IPS DF 4.7 (cell line): ENCODE data around the gene CDHR2.

ENCODE experiments used
- DNase-seq: peaks from one replicate; pipeline ENCODE4 v3.0.0-alpha.2; 2013; ENCODE audit warnings: low spot score; ENCODE audit errors: extremely low read depth

CDHR2 gene, protein sequence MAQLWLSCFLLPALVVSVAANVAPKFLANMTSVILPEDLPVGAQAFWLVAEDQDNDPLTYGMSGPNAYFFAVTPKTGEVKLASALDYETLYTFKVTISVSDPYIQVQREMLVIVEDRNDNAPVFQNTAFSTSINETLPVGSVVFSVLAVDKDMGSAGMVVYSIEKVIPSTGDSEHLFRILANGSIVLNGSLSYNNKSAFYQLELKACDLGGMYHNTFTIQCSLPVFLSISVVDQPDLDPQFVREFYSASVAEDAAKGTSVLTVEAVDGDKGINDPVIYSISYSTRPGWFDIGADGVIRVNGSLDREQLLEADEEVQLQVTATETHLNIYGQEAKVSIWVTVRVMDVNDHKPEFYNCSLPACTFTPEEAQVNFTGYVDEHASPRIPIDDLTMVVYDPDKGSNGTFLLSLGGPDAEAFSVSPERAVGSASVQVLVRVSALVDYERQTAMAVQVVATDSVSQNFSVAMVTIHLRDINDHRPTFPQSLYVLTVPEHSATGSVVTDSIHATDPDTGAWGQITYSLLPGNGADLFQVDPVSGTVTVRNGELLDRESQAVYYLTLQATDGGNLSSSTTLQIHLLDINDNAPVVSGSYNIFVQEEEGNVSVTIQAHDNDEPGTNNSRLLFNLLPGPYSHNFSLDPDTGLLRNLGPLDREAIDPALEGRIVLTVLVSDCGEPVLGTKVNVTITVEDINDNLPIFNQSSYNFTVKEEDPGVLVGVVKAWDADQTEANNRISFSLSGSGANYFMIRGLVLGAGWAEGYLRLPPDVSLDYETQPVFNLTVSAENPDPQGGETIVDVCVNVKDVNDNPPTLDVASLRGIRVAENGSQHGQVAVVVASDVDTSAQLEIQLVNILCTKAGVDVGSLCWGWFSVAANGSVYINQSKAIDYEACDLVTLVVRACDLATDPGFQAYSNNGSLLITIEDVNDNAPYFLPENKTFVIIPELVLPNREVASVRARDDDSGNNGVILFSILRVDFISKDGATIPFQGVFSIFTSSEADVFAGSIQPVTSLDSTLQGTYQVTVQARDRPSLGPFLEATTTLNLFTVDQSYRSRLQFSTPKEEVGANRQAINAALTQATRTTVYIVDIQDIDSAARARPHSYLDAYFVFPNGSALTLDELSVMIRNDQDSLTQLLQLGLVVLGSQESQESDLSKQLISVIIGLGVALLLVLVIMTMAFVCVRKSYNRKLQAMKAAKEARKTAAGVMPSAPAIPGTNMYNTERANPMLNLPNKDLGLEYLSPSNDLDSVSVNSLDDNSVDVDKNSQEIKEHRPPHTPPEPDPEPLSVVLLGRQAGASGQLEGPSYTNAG (N-terminal part only)

DNA sequence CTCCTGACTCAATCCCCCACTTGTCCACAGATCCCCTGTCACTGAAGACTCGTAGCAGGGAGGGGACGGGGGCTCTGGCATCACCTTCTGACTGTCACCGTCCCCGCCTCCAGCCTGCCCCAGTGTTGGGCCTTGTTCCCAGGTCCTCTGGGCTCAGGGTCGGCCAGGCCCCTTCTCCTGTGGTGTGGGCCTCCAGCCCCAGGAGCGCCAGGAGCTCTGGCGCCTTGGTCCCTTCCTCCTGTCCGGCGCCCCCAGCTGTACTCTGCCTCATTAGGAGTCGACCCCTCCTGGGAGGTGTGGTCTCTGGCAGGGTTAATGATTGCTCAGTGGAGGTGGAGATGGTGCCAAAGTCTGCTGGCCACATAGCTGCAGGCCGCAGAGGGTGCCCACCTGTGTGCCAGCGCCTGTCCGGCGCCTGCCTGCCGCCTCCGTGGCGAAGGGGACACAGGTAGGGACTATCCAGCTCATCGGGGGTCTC, at the start of gene CDHR2:
CDHR2 (plus strand) TSS at position 376 of the 478 bp plus-strand sequence. CDS start 16,011 bp downstream, outside the sequence.
- no peak for DNase-seq

DNA sequence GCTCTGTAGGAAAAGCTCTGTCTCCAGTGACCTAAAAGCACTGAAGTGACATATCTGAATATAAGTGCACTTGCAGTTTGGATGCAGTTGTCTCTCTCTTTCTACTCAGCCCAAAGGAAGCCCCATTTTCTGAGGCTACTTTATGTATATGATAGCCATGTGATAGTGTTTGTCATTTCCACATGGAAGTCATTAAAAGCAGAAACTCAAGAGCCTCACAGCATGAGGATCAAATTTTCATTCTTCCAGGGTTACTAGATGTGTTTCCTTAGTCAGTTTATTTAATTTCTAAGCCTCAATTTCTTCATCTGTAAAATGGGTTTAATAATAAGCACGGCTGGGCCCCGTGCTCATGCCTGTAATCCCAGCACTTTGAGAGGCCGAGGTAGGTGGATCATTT, 48.6 kb upstream of the CDHR2 start:
- no peak for DNase-seq

DNA sequence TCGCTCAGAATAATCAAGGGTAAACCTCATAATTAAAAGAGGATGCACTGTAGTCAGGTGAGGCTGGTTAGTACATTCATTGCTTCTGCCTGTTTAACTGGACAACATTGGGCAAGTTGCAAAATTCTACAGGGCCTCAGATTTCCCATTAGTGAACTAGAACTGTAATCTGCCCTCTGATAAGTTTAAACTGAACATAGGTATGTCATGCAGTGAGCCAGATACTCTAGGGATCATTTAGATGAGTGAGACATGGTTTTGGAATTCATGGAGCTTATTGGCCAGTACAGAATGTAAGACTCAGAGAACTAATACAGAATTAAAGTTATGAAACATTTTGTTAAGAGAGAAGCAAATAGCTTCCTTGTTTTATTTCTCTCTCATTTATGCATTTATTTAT, 47.8 kb upstream of the CDHR2 start:
- no peak for DNase-seq

DNA sequence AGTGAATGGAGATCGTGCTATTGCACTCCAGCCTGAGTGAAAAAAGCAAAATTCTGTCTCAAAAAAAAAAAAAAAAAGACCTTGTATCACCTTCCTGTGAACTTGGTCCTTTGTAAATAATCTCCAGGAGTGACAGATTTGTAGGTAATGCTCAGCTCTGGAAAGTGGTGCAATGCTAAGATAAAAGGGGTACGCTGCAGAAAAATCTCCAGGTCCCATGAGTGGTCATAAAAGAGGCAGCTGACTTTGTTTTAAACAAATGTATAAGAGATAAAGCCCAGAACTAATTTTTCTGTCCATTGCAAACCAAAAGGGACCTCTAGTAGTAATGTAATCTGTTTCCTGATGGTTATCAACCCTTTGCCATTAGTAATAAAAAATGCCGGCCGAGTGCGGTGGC, 45.6 kb upstream of the CDHR2 start:
- DNase-seq: no peak

DNA sequence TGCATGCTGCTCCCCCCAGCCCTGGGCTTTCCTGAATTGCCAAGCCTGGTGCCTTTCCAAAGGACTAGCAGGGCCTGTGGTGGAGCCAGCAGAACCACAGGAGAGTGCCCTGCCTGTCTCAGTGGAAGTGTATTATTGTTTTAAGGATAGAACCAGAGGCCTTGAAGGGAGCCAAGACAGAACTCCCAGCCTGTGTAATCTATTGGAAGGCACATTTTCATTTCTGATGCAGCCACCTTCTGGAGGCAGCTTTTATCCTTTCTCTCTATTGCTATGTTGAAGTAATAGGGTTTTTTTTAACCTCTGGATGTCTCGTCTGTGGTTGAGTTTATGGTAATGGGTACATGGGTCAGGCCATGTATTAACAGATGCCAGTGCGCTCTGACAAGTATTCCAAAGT, 41.2 kb upstream of the CDHR2 start:
- no peak for DNase-seq

DNA sequence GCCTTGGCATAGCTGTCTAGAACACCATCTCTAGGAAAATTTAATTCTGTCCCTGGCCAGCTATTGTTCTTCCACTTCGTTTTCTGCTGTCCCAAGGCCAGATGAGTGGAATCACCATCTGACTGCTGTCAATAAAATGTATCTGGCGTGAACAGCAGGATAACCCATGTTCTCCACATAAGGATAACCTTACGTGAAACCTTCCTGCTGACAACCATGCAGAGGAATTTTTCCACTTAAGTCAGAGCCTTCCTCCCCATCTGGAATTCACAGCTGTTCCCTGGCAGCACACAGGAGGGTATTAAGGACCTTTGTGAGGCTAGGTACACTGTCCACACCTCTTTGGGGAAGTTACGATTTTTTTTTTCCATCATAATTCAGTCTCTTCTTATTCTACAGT, 40.5 kb upstream of the CDHR2 start:
- no peak for DNase-seq

DNA sequence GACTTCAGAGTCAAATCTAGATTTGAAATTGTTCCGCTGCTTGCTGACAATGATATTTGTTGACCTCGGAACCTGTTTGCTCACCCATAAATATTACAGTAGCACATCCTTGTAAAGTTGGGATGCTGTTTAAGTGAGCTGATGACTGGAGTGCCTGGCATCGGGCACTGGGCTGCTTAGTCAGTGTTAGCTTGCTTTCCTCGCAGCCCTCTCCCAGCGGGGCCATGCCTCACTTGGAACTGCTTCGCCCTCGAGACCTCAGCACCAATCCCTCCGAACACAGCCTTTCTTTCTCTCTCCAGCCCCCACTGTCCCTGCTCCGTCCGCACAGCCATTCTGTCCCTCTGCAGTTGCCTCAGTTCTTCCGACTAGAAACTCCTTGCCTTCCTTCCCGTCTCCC, 35.4 kb upstream of the CDHR2 start:
- DNase-seq: no peak

DNA sequence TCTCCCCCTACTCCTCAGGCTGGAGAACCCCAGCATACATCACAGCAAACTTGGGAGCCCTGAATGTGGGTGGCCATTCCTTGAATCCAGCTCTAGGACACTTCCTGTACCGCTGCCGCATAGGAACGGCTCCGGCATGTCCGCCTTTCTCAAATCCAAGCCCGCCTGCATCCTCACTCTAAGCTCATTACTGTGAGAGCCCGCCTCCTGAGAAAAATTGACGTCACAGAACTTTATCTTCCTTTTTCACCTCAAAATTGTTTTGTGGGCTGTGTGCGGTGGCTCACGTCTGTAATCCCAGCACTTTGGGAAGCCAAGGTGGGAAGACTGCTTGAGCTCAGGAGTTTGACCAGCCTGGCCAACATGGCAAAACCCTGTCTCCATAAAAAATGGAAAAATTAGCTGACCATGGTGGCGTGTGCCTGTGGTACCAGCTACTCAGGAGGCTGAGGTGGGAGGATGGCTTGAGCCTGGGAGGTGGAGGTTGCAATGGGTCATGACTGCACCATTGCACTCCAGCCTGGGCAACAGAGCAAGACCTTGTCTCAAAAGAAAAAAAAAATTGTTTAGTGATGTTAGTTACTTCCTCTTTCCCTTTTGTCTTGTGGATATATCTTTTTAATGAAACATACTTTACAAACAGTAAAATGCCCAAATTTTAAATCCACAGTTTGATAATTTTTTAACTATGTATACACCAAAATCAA, 34.7 kb upstream of the CDHR2 start:
- DNase-seq: no peak

DNA sequence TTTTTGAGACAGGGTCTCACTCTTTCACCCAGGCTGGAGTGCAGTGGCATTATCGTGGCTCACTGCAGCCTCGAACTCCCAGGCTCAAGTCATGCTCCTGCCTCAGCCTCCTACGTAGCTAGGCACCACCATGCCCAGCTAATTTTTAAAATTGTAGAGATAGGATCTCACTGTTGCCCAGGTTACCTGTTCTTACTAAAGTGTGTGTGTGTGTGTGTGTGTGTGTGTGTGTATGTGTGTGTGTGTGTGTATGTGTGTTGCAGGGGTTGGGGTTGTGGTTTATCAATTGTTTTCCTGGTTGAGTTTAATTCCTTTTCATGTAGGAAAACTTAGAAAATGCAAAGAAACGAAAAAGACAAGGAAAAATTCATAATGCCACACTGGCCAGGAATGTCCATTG, 33.7 kb upstream of the CDHR2 start:
- no peak for DNase-seq

DNA sequence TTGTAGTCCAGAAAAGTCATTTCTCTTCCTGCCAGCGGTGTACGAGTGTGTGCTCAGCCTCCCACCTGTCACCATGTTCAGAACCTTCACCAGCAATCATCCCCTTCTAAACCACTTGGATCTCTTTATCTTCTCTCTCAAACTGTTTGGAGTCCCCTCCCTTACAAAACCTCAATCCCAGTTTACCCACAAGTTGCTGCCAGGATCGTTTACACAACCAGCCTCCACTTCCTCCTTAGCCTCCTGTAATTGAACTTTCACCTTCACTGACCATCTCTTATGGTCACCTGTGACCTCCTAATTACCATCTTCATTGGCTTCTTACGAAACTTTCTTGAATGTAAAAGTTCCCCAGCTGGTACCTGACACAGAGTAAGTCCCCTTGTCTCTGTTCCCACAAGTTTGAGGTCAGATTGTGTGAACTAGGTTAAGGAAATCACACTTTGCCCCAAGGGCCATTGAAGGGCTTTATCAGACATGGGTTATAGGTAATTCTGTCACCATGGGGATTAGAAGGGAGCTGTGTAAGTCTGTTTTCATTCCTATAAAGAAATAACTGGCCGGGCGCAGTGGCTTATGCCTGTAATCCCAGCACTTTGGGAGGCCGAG, 32.0 kb upstream of the CDHR2 start:
- DNase-seq: no peak

DNA sequence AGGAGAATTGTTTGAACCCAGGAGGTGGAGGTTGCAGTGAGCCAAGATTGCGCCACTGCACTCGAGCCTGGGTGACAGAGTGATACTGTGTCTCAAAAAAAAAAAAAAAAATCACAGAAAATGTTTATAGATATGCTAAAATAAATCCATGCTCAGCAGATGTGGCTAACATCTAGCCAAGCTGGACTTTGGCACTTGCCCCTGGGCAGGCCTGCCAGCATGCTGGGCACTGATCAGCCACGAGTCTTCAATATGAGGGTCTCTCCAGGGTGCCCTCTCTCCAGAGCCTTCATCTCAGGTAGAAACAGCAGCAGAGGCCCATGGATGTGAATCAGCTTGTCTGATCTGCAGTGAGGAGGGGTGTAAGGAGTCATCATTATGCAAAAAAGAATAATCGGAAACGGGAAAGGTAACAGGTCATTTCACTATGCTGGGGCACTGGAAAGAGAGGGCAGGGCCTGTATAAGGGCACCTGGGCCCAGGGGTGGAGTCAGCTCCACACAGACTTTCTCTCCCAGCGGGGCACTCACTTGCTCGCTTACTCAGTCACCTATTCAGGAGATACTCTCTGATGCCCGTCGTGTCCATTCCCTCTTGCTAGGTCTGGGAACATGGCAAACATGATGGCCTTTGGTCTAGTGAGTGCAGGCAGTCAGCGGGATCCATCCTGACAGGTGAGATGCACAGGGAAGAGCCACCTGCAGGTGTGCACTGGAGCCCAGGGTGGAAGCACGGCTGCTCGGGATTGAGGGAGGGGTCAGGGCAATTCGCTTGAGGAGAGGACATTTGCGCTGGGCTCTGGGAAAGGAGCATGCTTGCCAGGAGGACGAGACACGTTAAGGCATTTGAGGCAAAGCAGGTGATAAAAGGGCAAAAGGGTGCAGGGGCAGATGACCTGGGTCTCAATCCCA, 29.1 kb upstream of the CDHR2 start:
- no peak for DNase-seq

DNA sequence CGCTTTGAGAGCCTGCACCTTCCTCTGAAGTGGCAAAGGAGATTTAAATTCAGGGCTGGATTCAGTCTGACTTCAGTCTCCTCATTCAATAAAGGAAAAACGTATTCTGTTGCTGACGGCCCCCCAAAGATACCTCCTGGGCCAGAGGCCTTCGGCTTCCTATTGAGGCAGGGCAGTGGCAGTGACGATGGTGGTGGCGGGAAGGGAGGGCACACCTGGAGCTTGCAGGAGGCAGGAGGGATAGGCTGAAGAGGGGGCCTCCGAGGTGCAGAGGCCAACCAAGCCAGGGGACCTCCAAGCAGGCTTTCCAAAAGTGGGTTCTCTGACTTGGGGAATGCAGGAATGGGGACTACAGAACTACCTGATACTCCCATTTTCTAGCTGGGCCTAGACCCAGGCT, 27.9 kb upstream of the CDHR2 start:
- no peak for DNase-seq

DNA sequence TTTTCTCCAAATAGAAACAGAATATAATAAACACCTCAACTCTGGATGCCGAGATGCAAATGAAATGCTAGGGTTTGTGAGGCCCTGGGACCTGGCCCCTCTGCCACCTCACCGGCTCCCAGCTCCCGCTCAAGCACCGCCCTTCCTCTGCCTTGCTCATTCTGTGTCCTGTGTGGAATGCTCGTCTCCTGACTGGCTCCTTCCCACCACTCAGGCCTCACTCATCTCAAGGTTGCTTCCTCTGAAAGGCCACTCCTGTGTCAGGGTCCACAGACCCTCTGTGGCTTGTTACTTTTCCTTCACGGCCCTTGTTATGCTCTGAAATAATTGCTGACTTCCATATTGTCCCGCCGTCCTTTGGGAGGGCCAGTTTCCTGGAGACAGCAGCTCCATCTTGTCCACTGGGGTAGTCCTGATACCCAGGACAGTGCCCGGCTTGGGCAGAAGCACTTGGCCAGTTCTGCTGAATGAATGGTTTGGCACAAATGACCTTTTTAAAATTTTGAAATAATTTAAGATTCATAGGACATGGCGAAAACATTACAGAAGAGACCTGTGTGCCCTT, 27.4 kb upstream of the CDHR2 start:
- DNase-seq: no peak

DNA sequence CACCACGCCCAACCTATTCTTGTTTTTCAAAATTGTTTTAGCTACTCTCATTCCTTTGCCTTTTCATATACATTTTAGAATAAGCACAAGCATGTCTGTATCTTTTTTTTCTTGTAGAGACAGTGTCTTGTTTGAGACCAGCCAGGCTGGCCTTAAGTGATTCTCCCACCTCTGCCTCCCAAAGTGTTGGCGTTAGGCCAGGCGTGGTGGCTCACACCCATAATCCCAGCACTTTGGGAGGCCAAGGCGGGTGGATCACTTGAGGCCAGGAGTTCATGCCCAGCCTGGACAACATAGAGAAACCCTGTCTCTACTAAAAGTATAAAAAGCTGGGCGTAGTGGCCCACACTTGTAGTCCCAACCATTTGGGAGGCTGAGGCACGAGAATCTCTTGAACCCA, 25.0 kb upstream of the CDHR2 start:
- DNase-seq: no peak

DNA sequence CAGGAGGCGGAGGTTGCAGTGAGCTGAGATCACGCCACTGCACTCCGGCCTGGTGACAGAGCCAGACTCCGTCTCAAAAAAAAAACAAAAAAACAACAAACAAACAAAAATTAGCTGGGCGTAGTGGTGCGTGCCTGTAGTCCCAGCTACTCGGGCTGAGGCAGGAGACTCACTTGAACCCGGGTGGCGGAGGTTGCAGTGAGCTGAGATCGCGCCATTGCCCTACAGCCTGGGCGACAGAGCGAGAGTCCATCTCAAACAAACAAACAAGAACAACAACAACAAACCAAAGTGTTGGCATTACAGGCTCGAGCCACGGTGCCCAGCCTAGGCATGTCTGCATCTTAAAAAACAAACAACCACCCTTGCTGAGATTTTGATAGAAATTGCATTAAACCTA, 24.2 kb upstream of the CDHR2 start:
- DNase-seq: no peak

DNA sequence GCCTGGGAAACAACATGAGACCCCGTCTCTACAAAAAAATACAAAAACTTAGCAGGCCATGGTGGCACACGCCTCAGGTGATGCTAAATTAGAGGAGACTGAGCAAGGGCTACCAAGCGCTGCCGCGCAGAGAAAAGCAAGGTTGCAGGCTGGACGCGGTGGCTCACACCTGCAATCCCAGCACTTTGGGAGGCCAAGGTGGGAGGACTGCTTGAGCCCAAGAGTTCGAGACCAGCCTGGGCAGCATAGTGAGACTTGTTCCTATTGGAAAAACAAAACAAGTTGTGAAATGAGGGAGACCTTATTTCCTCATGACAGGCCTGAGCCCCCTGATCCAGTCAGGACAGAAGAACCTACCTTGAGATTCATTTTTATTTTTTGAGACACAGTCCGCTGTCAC, 23.5 kb upstream of the CDHR2 start:
- no peak for DNase-seq

DNA sequence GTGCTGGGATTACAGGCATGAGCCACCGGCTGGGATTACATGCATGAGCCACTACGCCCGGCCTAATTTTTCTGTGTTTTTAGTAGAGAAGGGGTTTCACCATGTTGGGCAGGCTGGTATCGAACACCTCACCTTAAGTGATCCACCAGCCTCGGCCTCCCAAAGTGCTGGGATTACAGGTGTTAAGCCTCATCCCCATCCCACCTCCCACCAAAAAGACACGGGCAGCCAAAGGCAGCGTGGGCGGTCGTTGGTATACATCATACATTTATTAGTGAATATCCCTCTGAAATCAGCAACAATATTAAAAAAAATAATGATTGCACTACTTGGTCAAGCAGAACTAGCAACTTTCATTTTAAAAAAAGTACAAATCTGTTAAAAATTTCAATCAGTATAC, 22.7 kb upstream of the CDHR2 start:
- no peak for DNase-seq

DNA sequence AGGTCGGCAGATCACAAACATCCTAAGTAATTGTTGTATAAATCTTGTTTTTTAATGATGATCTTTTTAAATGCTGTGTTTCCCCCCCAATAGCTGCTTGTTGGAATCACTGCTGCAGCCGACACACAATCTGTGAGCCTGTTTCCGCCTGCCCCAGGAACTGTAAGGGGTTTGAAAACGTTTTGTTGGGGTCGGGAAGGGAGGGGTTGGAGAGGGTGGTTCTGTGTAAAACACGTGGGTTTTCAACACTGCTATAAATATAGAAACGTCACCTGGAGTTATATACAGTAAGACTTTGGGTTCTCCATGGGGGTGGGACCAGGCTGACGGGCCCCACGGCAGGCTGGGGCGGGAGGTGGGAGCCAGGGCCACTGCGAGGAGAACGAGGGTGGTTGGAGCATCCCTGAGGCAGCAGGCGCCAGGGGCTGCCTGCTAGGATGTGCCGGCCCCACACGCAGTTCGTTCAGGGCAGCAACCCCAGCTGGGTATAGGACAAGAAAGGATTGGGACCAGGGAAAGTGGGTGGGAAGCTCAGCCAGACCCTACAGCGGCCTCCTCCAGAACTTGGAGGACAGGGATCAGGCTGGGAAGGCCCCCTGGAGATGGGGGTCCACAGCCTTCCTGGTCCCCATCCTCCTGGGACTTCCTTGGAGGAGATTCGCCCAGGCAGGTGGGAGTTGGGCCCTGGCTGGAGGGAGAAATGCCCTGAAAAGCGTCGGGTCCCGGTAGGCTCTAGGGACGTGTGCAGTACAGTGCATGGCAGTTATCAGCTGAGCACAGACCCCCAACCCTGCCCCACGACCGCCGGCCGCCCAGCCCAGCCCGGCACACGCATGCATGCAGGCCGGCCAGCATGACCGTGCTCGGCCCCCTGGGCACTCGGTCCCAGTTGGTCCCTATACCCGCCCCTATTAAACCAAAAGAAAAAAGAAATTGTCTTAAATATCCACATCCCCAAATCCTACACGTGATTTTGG, 21.6 kb upstream of the CDHR2 start:
- no peak for DNase-seq
